ENCODE data around the gene TCF7L1.

The TCF7L1 gene

GRCh38 chr2:85178980-85179411 is 45.8 kb downstream of the TCF7L1 start:
- no peak for TF ChIP-seq CTCF (IDR thresholded peaks at IDR 0.05; ENCODE audit: low read depth, low read length)
- no peak for DNase-seq (ENCODE audit: extremely low read depth, low read depth)

GRCh38 chr2:85179541-85179940 is 46.3 kb downstream of the TCF7L1 start:
- TF ChIP-seq CTCF (IDR thresholded peaks at IDR 0.05; ENCODE audit: low read depth, low read length), result no peak
- DNase-seq (ENCODE audit: extremely low read depth, low read depth), result no peak

- DNase-seq (ENCODE audit: extremely low read depth, low read depth), result no peak
- no peak for TF ChIP-seq CTCF (IDR thresholded peaks at IDR 0.05; ENCODE audit: low read depth, low read length)
These were observed 47.3 kb downstream of the TCF7L1 start for GRCh38 chr2:85180322-85181133.

GRCh38 chr2:85181134-85181631 is 48.0 kb downstream of the TCF7L1 start:
- no peak for DNase-seq (ENCODE audit: extremely low read depth, low read depth)
- no peak for TF ChIP-seq CTCF (IDR thresholded peaks at IDR 0.05; ENCODE audit: low read depth, low read length)

- DNase-seq (ENCODE audit: extremely low read depth, low read depth), result no peak
- TF ChIP-seq CTCF (IDR thresholded peaks at IDR 0.05; ENCODE audit: low read depth, low read length), result no peak
These were observed 48.8 kb downstream of the TCF7L1 start for GRCh38 chr2:85181844-85182456.

- no peak for TF ChIP-seq CTCF (IDR thresholded peaks at IDR 0.05; ENCODE audit: low read depth, low read length)
- DNase-seq (ENCODE audit: extremely low read depth, low read depth), result no peak
These were observed 49.9 kb downstream of the TCF7L1 start for GRCh38 chr2:85183076-85183475.

- no peak for DNase-seq (ENCODE audit: extremely low read depth, low read depth)
- TF ChIP-seq CTCF (IDR thresholded peaks at IDR 0.05; ENCODE audit: low read depth, low read length), result no peak
These were observed 50.3 kb downstream of the TCF7L1 start for GRCh38 chr2:85183479-85183878.
